ENCODE results near the gene SPOCK1. TPM values are rescaled to one million over a fixed set of nuclear protein-coding genes. Genes with fewer than 3 reads are reported as not detected.

The SPOCK1 gene
- total and polyA plus RNA-seq, 2 of the 4 experiments (the other 2 are of a cell fraction), result 5.0 to 20.3 TPM

- ATAC-seq (ENCODE audit: low read depth) (no peak), DNase-seq (no peak)
- Histone ChIP-seq H4K5ac (ENCODE audit: low read depth, low read length) (no peak overlapping the region), H3K27me3 (ENCODE audit: control insufficient read depth, insufficient read depth, low read length) (no peaks in the 10 kb centered on the region), H3K18ac (ENCODE audit: low read depth, low read length) (no peak overlapping the region), H4K20me1 (ENCODE audit: insufficient read depth, low read length) (no peaks in the 10 kb centered on the region), H2AK5ac (ENCODE audit: low read depth, low read length) (no peak overlapping the region), H3K4me3 (ENCODE audit: insufficient read depth, low read depth, low read length) (no peak overlapping the region), H3K79me1 (ENCODE audit: low read depth in 1 of 2, low read length in 2 of 2) (no peaks in the 10 kb centered on the region), H3K27ac (ENCODE audit: insufficient read depth, low read length) (no peak overlapping the region), H2BK120ac (ENCODE audit: low read depth, low read length) (no peak overlapping the region), H2AK9ac (replicated peaks; ENCODE audit: low read depth, low read length, poor library complexity) (no peak overlapping the region), H2BK5ac (ENCODE audit: low read depth, low read length, poor library complexity, severe bottlenecking) (no peak overlapping the region), H3K9me3 (ENCODE audit: control insufficient read depth, insufficient read depth, low read length) (0 out of 2 replicates have a peak, but pooled peaks cover 4% of the 10 kb centered on the region), H2BK15ac (ENCODE audit: low read depth, low read length) (no peak overlapping the region), H3K4ac (ENCODE audit: low read depth, low read length) (no peak overlapping the region), H3K14ac (replicated peaks; ENCODE audit: low read depth, low read length) (no peak overlapping the region), H3K4me1 (ENCODE audit: control insufficient read depth, insufficient read depth, low read length) (no peaks in the 10 kb centered on the region), H2AFZ (replicated peaks; ENCODE audit: low read length, poor library complexity) (no peak overlapping the region), H3K36me3 (ENCODE audit: control insufficient read depth, insufficient read depth, low read length) (no peaks in the 10 kb centered on the region), H3K4me2 (ENCODE audit: low read depth, low read length) (no peak overlapping the region), H3K23ac (ENCODE audit: low read depth, low read length) (no peak overlapping the region), H4K8ac (ENCODE audit: low read depth in 2 of 2, low read length in 2 of 2) (no peak overlapping the region), H4K91ac (ENCODE audit: insufficient read depth, low read depth, low read length) (no peak overlapping the region), H3K56ac (ENCODE audit: extremely low read depth, insufficient read depth, low read length) (no peak overlapping the region), H3K9ac (ENCODE audit: low read depth, low read length) (no peak overlapping the region), H2BK20ac (ENCODE audit: low read depth, low read length) (no peak overlapping the region), H3K9me1 (ENCODE audit: insufficient read depth, low read length) (no peaks in the 10 kb centered on the region)
- in situ Hi-C loops (cut with MboI; ENCODE audit: low sequenced_read_pairs), result no loop called here
- WGBS, 2 experiments (ENCODE audit: extremely low coverage in 2 of 2, insufficient read length in 1 of 2), result no CpG with 5 or more reads among the region's 4 CpGs
- dilution Hi-C loops (cut with HindIII; ENCODE audit: low sequenced_read_pairs, unreplicated experiment), result no loop called here
- intact Hi-C loops (cut with micrococcal nuclease), result no loop called here
- ChIA-PET POLR2A (ENCODE audit: unreplicated experiment) (no interaction called here), CTCF (no interaction called here)
- no TSS peak for BruUV-seq (replicated peaks)
- TF ChIP-seq BHLHE40 (IDR thresholded peaks at IDR 0.05; ENCODE audit: low read depth, low read length), result no peak
- no peak for TF ChIP-seq RCOR1 (IDR thresholded peaks at IDR 0.05; ENCODE audit: insufficient replicate concordance, low read length)
- TF ChIP-seq SMC3 (IDR thresholded peaks at IDR 0.05; ENCODE audit: low read depth, low read length), result no peak
- TF ChIP-seq CEBPB (IDR thresholded peaks at IDR 0.05; ENCODE audit: low read depth, low read length), result no peak
- no peak for TF ChIP-seq USF2 (IDR thresholded peaks at IDR 0.05; ENCODE audit: low read depth, low read length)
- TF ChIP-seq RFX5 (IDR thresholded peaks at IDR 0.05; ENCODE audit: low read depth, low read length), result no peak
- no peak for TF ChIP-seq MAFK (IDR thresholded peaks at IDR 0.05; ENCODE audit: low read depth, low read length)
- TF ChIP-seq ELK1 (IDR thresholded peaks at IDR 0.05; ENCODE audit: borderline replicate concordance, low read depth, low read length), result no peak
- TF ChIP-seq FOS (IDR thresholded peaks at IDR 0.05; ENCODE audit: low read depth, low read length), result no peak
- TF ChIP-seq MAZ (IDR thresholded peaks at IDR 0.05; ENCODE audit: borderline replicate concordance, low read depth, low read length), result no peak
- no peak for TF ChIP-seq RAD21 (IDR thresholded peaks at IDR 0.05; ENCODE audit: low read length)
- TF ChIP-seq CTCF (conservative IDR thresholded peaks at IDR 0.05; ENCODE audit: low read depth, low read length), result no peak
- no peak for TF ChIP-seq NFE2L2 (IDR thresholded peaks at IDR 0.05; ENCODE audit: low read depth, low read length)
Measured at GRCh38 chr5:136984772-136985446, 514.2 kb downstream of the SPOCK1 start.

Data from IMR-90 (cell line).